Activated effector memory CD4-positive, alpha-beta T cell treated with Interleukin-2 at 50 U/mL for 16 hours (primary cell): ENCODE measurements around the gene SORBS1.

Experiments
- DNase-seq: peaks from one replicate; pipeline ENCODE4 v3.0.0-alpha.2; 2020

The SORBS1 gene

GRCh38 chr10:95404864-95405263 lies 156.3 kb downstream of the SORBS1 start:
- no peak for DNase-seq

GRCh38 chr10:95404462-95404858 lies 156.7 kb downstream of the SORBS1 start:
- no peak for DNase-seq

- no peak for DNase-seq
These were observed 157.3 kb downstream of the SORBS1 start for GRCh38 chr10:95403700-95404461.

- DNase-seq = no peak
These were observed 159.3 kb downstream of the SORBS1 start for GRCh38 chr10:95401704-95402469.

- DNase-seq = no peak
These were observed 160.4 kb downstream of the SORBS1 start for GRCh38 chr10:95400787-95401186.

GRCh38 chr10:95399183-95399582 lies 162.0 kb downstream of the SORBS1 start:
- no peak for DNase-seq

- DNase-seq = no peak
These were observed 163.4 kb downstream of the SORBS1 start for GRCh38 chr10:95397747-95398146.

- no peak for DNase-seq
These were observed 165.2 kb downstream of the SORBS1 start for GRCh38 chr10:95395947-95396449.

GRCh38 chr10:95394161-95394880 lies 166.8 kb downstream of the SORBS1 start:
- no peak for DNase-seq

GRCh38 chr10:95392681-95393164 lies 168.4 kb downstream of the SORBS1 start:
- no peak for DNase-seq

GRCh38 chr10:95392217-95392584 lies 169.0 kb downstream of the SORBS1 start:
- DNase-seq = no peak

- DNase-seq = no peak
These were observed 169.5 kb downstream of the SORBS1 start for GRCh38 chr10:95391581-95392216.

- no peak for DNase-seq
These were observed 170.0 kb downstream of the SORBS1 start for GRCh38 chr10:95391164-95391563.

- DNase-seq = no peak
These were observed 171.2 kb downstream of the SORBS1 start for GRCh38 chr10:95389982-95390381.

- no peak for DNase-seq
These were observed 172.0 kb downstream of the SORBS1 start for GRCh38 chr10:95389176-95389575.

GRCh38 chr10:95388539-95388938 lies 172.6 kb downstream of the SORBS1 start:
- no peak for DNase-seq

GRCh38 chr10:95388109-95388471 lies 173.1 kb downstream of the SORBS1 start:
- DNase-seq = no peak

GRCh38 chr10:95384011-95384704 lies 177.0 kb downstream of the SORBS1 start:
- DNase-seq = no peak

GRCh38 chr10:95382596-95382995 lies 178.6 kb downstream of the SORBS1 start:
- DNase-seq = no peak

- no peak for DNase-seq
These were observed 179.0 kb downstream of the SORBS1 start for GRCh38 chr10:95382174-95382573.

GRCh38 chr10:95377950-95378349 lies 183.2 kb downstream of the SORBS1 start:
- DNase-seq = no peak

GRCh38 chr10:95375418-95375817 lies 185.8 kb downstream of the SORBS1 start:
- DNase-seq = no peak
